Ovary (tissue), 9 donors: Measurements from ENCODE around the gene SLC25A15. TPM values are rescaled to one million over a fixed set of nuclear protein-coding genes. Genes with fewer than 3 reads are reported as not detected.
"Not testable (repeated sequence)": the region's sequence is repeated elsewhere in the genome, so short reads cannot be mapped to it uniquely, and the experiment has no call there.

Source experiments
- DNase-seq, 5 donors: peaks; one replicate each; pipeline ENCODE4 v3.0.0-alpha.2; 2019 to 2020
- H3K27ac ChIP-seq, 2 donors: fragments of 200-600 bp; one replicate each; pipeline versions ENCODE4 v1.5.1 to v1.8.0; 2019 to 2022
- H3K27me3 ChIP-seq: fragments of 200-600 bp; one replicate; pipeline ENCODE4 v1.8.0; 2022
- H3K36me3 ChIP-seq: fragments of 200-600 bp; sonication (generic); one replicate; pipeline ENCODE4 v1.5.1; 2019
- H3K4me1 ChIP-seq: one replicate; pipeline ENCODE4 v1.8.1; 2013; ENCODE audit warnings: mild to moderate bottlenecking, moderate library complexity; ENCODE audit not compliant: insufficient read depth
- H3K4me3 ChIP-seq: fragments of 200-600 bp; sonication (generic); one replicate; pipeline ENCODE4 v1.5.1; 2017
- H3K9me3 ChIP-seq, 2 donors: fragments of 200-600 bp in 1 of 2; sonication (generic) in 1 of 2; one replicate each; pipeline versions ENCODE4 v1.5.1 to v1.8.1; 2013 to 2019; ENCODE audit warnings: mild to moderate bottlenecking in 1 of 2, moderate library complexity in 1 of 2
- EP300 ChIP-seq: sonication (generic); formaldehyde crosslinking; IDR thresholded peaks from one replicate; pipeline ENCODE4 v1.6.1; 2017; ENCODE audit warnings: antibody characterized with exemption
- POLR2A ChIP-seq: fragments of 450-650 bp; IDR thresholded peaks from one replicate; pipeline ENCODE4 v1.6.1; 2017; ENCODE audit warnings: antibody characterized with exemption, mild to moderate bottlenecking, moderate library complexity
- WGBS, 3 donors: extraction: QIAGEN DNeasy Blood & Tissue Kit in 1 of 3; methylation state at CpG; one replicate each; pipeline versions ENCODE4 v1.1.5 to v1.1.7; 2013 to 2017; 5-methylcytosine and 5-hydroxymethylcytosine counted together
- intact Hi-C, 4 donors: fragments of 100-400 bp; cut with DNase I; formaldehyde crosslinking; loops; one replicate each; pipeline versions ENCODE4 v1.11.0 to v1.15.1; 2022 to 2023
- polyA plus RNA-seq, 2 donors: library from polyadenylated mRNA; stranded (reverse); fragments of 200-250 nt in 1 of 2; fragments of 350-450 nt in 1 of 2; fragmentation: Illumina TruSeq in 1 of 2; extraction: RNeasy Lipid Tissue Mini Kit (QIAGEN cat#74804) in 1 of 2; gene quantifications; one replicate each; pipeline ENCODE4 v1.2.3, GENCODE V29; 2013 to 2014
- total RNA-seq, 7 donors: library from RNA; depleted of rRNA in 2 of 7; stranded (reverse); fragments of >200 nt in 2 of 7; fragmentation: NEBNext Ultra II Directional in 3 of 7; extraction: Animal tissue kit (Norgen Biotek cat#: 25700) in 3 of 7; gene quantifications; one replicate each; pipeline versions ENCODE4 v1.1.0 to v1.2.4, GENCODE V29; 2016 to 2023
- TF ChIP-seq, protein P1 (sequence below), 3 donors: fragments of 450-650 bp in 2 of 3; fragments of 200-600 bp in 1 of 3; IDR thresholded peaks; one replicate each; pipeline versions ENCODE4 v1.5.1 to v1.8.0; 2016 to 2022; ENCODE audit warnings: antibody characterized with exemption in 3 of 3, mild to moderate bottlenecking in 1 of 3
- donor health status: DM: no; HTN: no; CAD: no; lungs with moderate emphysema.
- donor health status: DM: no; HTN: no; CAD: no.
- donor health status: Bipolar disorder and iron deficiency.
- donor health status: DM: yes; HTN: yes; CAD: no.
- donor health status: DM: no; HTN: no; CAD: no.
- donor health status: DM: yes; HTN: yes; CAD: no.

SLC25A15 gene
- total and polyA plus RNA-seq, 9 donors: 1.7 to 15.4 (median 4.6) TPM

GRCh38 chr13:40777809-40778175, 11.6 kb upstream of the SLC25A15 start:
- intact Hi-C loops: loop anchor here in 1 of 4 donors (10.0 kb wide), 1 partner anchor 1093 kb away; no protein-coding TSS in a partner anchor

GRCh38 chr13:40779049-40779448, 10.4 kb upstream of the SLC25A15 start:
- Histone ChIP-seq H3K27me3 (no peaks in the 10 kb centered on the region), H3K27ac (no peak overlapping the region), H3K9me3 (no peaks in the 10 kb centered on the region), H3K36me3 (no peaks in the 10 kb centered on the region), H3K4me1 (no peaks in the 10 kb centered on the region), H3K4me3 (no peak overlapping the region)
- intact Hi-C loops: loop anchor here in 1 of 4 donors (10.0 kb wide), 1 partner anchor 1094 kb away; no protein-coding TSS in a partner anchor
- TF ChIP-seq, protein P1, sequence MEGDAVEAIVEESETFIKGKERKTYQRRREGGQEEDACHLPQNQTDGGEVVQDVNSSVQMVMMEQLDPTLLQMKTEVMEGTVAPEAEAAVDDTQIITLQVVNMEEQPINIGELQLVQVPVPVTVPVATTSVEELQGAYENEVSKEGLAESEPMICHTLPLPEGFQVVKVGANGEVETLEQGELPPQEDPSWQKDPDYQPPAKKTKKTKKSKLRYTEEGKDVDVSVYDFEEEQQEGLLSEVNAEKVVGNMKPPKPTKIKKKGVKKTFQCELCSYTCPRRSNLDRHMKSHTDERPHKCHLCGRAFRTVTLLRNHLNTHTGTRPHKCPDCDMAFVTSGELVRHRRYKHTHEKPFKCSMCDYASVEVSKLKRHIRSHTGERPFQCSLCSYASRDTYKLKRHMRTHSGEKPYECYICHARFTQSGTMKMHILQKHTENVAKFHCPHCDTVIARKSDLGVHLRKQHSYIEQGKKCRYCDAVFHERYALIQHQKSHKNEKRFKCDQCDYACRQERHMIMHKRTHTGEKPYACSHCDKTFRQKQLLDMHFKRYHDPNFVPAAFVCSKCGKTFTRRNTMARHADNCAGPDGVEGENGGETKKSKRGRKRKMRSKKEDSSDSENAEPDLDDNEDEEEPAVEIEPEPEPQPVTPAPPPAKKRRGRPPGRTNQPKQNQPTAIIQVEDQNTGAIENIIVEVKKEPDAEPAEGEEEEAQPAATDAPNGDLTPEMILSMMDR (IDR thresholded peaks at IDR 0.05): no peak
- TF ChIP-seq EP300: no peak
- no peak for TF ChIP-seq POLR2A
- DNase-seq: no peak
- whole genome bisulfite sequencing, 3 donors: 22 to 34% (median 34%) methylated on average over 4 of the region's 4 CpGs

More at GRCh38 chr13:40777809-40778175, 11.6 kb upstream of the SLC25A15 start:
- Histone ChIP-seq H3K27ac (no peak overlapping the region), H3K9me3 (no peaks in the 10 kb centered on the region), H3K4me1 (no peaks in the 10 kb centered on the region), H3K36me3 (no peaks in the 10 kb centered on the region), H3K27me3 (no peaks in the 10 kb centered on the region), H3K4me3 (no peak overlapping the region)
- DNase-seq: no peak
- WGBS, 3 donors: 49 to 59% (median 56%) methylated on average over 3 of the region's 3 CpGs
- TF ChIP-seq POLR2A (no peak), EP300 (no peak)
- TF ChIP-seq, protein P1 (IDR thresholded peaks at IDR 0.05): no peak

DNA sequence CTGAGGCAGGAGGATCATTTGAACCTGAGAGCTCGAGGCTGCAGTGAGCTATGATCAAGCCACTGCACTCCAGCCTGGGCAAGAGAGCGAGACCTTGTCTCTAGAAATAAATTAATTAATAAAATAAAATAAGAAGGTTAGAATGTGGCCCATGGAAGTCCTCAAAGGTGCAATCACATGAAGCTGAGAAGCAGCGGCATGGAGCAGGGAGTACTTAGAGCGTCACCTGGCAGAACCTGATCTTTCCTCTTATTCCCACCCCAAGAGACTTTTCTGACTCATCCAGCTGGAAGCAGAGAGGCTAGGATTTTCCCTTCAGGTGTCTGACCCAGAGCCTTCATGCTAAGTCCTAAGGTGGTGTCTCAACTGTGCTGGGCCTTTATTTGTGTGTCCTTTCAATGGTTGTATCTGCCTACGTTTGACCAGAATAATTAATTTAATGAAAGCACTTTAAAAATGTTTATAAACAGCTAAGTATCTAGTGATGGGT, 9.6 kb upstream of the SLC25A15 start:
- H3K27ac ChIP-seq: no peak overlapping the region
- no peak overlapping the region for H3K4me3 ChIP-seq
- no peaks in the 10 kb centered on the region for H3K36me3 ChIP-seq
- 91 to 94% (median 92%) methylated on average over 5 of the region's 5 CpGs for WGBS, 3 donors
- no peaks in the 10 kb centered on the region for H3K27me3 ChIP-seq
- TF ChIP-seq, protein P1 (IDR thresholded peaks at IDR 0.05): no peak
- TF ChIP-seq EP300: no peak
- TF ChIP-seq POLR2A: no peak
- intact Hi-C loops: loop anchor here in 2 of 4 donors (10.0 kb wide), 2 partner anchors 275 to 1095 kb away; no protein-coding TSS in a partner anchor
- no peaks in the 10 kb centered on the region for H3K4me1 ChIP-seq
- no peak for DNase-seq
- no peaks in the 10 kb centered on the region for H3K9me3 ChIP-seq

DNA sequence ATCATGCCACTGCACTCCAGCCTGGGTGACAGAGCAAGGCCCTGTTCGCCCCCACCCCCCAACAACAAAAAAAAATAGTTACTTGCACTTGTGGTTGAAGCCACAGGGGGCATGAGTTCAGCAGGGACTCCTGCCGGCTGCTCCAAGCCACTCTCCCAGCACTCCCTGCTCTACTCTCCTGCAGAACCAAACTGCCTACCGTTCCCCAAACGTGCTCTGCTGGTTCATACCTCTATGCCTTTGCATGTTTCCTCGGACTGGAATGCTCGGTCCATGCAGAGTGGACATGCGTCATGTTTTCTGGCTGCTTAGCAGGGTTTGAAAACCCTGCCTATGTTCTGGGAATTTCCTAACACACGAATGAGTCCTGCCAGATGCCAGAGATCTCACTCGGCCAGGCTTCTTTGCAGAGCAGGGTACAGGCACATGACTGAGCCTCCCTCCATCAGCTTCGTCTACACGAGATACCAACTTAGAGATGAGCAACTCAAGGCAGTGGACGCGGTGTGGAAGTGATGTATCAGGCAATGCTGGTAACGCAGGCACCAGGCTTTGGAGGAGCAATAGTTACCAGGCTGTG, 8.5 kb upstream of the SLC25A15 start:
- DNase-seq: no peak
- intact Hi-C loops: loop anchor here in 1 of 4 donors (10.0 kb wide), 1 partner anchor 274 kb away; no protein-coding TSS in a partner anchor
- Histone ChIP-seq H3K27me3 (no peaks in the 10 kb centered on the region), H3K9me3 (no peaks in the 10 kb centered on the region), H3K4me1 (no peaks in the 10 kb centered on the region), H3K36me3 (no peaks in the 10 kb centered on the region), H3K4me3 (no peak overlapping the region), H3K27ac (no peak overlapping the region)
- WGBS, 3 donors: 60 to 70% (median 66%) methylated on average over 14 of the region's 14 CpGs
- TF ChIP-seq POLR2A: no peak

DNA sequence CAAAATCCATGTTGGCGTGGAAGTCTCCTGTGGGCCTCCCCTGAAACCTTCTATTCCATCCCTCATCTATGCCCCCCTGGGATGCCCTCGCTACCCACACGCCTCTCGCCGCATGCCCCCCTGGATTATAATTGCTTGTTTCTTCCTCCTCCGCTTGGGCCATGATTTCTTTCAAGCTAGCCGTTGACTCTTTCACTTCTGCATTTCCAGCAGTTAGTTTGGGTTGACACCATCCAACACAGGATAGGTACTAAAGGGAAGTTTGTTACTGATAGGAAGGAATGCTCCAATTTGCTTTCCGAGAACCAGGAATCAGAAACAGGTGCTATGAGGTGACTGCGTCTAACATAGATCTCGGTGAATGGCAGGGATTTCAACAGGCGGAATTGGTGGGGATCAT, 7.7 kb upstream of the SLC25A15 start:
- DNase-seq: no peak
- Histone ChIP-seq H3K27me3 (no peaks in the 10 kb centered on the region), H3K36me3 (no peaks in the 10 kb centered on the region), H3K27ac (no peak overlapping the region), H3K4me3 (no peak overlapping the region), H3K4me1 (no peaks in the 10 kb centered on the region), H3K9me3 (no peaks in the 10 kb centered on the region)
- intact Hi-C loops: loop anchor here in 1 of 4 donors (10.0 kb wide), 1 partner anchor 273 kb away; no protein-coding TSS in a partner anchor
- no peak for TF ChIP-seq POLR2A
- WGBS, 3 donors: 88 to 93% (median 93%) methylated on average over 11 of the region's 11 CpGs

DNA sequence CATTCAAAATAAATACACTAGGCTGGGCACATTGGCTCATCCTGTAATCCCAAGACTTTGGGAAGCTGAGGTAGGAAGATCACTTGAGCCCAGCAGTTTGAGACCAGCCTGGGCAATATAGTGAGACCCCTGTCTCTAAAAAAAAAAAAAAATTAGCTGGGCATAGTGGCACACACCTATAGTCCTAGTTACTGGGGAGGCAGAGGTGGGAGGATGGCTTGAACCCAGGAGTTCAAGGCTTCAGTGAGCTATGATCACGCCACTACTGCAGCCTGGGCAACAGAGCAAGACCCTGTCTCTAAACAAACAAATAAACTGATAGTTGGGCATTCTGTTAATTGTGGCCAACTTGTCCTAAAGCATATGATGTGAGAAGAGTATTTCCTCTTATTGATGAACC, 6.4 kb upstream of the SLC25A15 start:
- 72 to 92% (median 79%) methylated on average over 1 of the region's 1 CpG for WGBS, 3 donors
- DNase-seq, H3K27me3 ChIP-seq, H3K4me1 ChIP-seq, H3K27ac ChIP-seq, H3K4me3 ChIP-seq, H3K9me3 ChIP-seq, H3K36me3 ChIP-seq: not testable (repeated sequence)
- intact Hi-C loops: loop anchor here in 1 of 4 donors (10.0 kb wide), 1 partner anchor 272 kb away; no protein-coding TSS in a partner anchor
